ACC112 (cell line): ENCODE results near the gene GUCY1A2.

Experiments
- H2AFZ ChIP-seq: fragments of 200-600 bp; sonication (generic); one replicate; pipeline ENCODE4 v1.6.0; 2017; ENCODE audit warnings: antibody characterized with exemption, low read length; ENCODE audit not compliant: unreplicated experiment
- H3K27ac ChIP-seq: fragments of 200-600 bp; sonication (generic); 2 replicates; pipeline ENCODE4 v1.5.1; 2014; ENCODE audit warnings: low read depth, mild to moderate bottlenecking, antibody characterized with exemption, low read length, moderate library complexity
- H3K27me3 ChIP-seq: fragments of 200-600 bp; sonication (generic); 2 replicates; pipeline ENCODE4 v1.6.1; 2014; ENCODE audit warnings: mild to moderate bottlenecking, antibody characterized with exemption, low read length, moderate library complexity, mixed read lengths; ENCODE audit not compliant: insufficient read depth
- H3K36me3 ChIP-seq: fragments of 200-600 bp; sonication (generic); 2 replicates; pipeline ENCODE4 v1.6.1; 2016; ENCODE audit warnings: mild to moderate bottlenecking, antibody characterized with exemption, low read length, moderate library complexity, mixed read lengths; ENCODE audit not compliant: insufficient read depth
- H3K4me1 ChIP-seq: fragments of 200-600 bp; sonication (generic); one replicate; pipeline ENCODE4 v1.6.1; 2016; ENCODE audit warnings: low read length, mixed read lengths; ENCODE audit not compliant: insufficient read depth, unreplicated experiment, control insufficient read depth
- H3K4me3 ChIP-seq: fragments of 200-600 bp; sonication (generic); 2 replicates; pipeline ENCODE4 v1.5.1; 2014; ENCODE audit warnings: mild to moderate bottlenecking, low read depth, low read length
- H3K79me2 ChIP-seq: fragments of 200-600 bp; sonication (generic); one replicate; pipeline ENCODE4 v1.6.0; 2016; ENCODE audit warnings: low read length; ENCODE audit not compliant: control insufficient read depth, unreplicated experiment, insufficient read depth

GUCY1A2 gene

DNA sequence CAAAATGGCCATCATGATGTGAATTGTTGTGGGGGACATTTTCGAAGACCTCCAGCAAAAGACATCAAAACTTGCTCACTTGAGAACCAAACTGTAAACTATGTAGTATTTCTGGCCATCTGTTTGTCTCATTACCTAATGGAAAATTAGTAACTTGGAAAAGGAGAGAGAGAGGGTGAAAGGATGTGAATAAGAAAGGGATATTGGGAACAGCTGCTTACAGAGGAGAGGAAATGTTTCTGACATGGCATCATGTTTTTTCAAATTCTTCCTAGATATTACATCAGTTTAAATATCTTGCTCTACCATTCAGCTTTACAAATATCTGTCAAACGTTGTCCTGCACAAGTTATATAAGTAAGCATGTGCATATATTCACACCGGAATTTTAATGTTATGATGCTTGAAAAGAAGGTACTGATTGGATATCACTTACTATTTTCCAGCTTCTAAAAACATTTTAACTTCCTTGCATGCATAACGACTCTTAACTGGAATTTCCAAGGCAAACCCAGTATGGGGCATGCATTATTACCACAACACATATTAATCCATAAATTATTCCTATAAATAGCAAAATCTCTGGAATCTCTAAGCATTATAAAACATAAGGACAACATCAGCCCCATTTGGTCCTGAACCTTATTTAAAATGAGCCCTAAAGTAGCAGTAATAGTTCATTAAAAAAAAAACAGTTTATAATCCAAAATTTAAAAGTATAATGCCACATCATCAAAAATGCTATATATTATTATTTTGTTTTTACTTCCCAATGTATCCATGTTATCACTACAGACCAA lies 20.0 kb downstream of the GUCY1A2 start:
- H2AFZ ChIP-seq = no peak overlapping the region
- no peaks in the 10 kb centered on the region for H3K36me3 ChIP-seq
- H3K4me3 ChIP-seq = no peak overlapping the region
- no peaks in the 10 kb centered on the region for H3K79me2 ChIP-seq
- H3K27ac ChIP-seq = no peak overlapping the region
- H3K4me1 ChIP-seq = no peaks in the 10 kb centered on the region
- peaks cover 9% of the 10 kb centered on the region; the same call in 1 of the 2 replicates for H3K27me3 ChIP-seq

DNA sequence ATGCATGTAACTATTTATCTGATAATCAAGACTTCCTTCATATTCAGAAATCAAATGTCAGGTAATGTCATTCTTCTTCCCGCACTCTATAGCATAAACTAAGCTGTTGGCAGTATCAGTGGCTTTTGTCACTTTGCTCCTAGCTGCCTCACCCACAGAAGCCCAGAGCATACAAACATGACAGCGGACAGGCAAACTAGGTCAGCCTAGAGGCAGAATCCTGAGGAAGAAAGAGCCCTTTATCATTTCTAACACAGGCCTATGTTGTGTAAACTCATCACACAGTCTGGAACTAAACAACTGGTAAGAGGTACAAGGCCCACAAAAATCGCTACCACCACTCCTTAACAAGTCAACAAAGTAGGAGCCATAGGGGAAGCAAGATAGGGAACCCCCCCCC lies 21.0 kb downstream of the GUCY1A2 start:
- Histone ChIP-seq H3K36me3 (no peaks in the 10 kb centered on the region), H3K27ac (no peak overlapping the region), H3K27me3 (no peaks in the 10 kb centered on the region), H3K4me3 (no peak overlapping the region), H3K79me2 (no peaks in the 10 kb centered on the region), H3K4me1 (no peaks in the 10 kb centered on the region), H2AFZ (no peak overlapping the region)

DNA sequence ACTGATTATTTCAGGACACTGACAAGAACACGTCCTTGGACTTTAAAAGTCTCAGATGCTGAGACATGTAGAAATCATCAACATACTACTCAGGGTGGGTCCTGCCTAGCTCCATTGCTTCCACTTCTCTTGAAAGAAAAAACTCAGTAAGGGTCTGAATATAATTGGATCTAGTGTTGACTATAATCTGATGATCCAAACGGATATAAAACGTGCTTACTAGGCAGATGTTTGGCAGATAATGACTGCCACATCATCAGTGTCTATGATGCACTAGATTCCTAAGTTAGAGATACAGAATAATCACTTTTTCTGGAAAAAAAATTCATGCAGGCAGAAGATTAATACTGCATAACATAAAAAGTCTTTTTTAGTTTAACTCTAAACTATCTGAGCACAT lies 21.6 kb downstream of the GUCY1A2 start:
- Histone ChIP-seq H3K4me1 (no peaks in the 10 kb centered on the region), H3K27me3 (no peaks in the 10 kb centered on the region), H3K4me3 (no peak overlapping the region), H3K36me3 (no peaks in the 10 kb centered on the region), H3K79me2 (no peaks in the 10 kb centered on the region), H2AFZ (no peak overlapping the region), H3K27ac (no peak overlapping the region)

DNA sequence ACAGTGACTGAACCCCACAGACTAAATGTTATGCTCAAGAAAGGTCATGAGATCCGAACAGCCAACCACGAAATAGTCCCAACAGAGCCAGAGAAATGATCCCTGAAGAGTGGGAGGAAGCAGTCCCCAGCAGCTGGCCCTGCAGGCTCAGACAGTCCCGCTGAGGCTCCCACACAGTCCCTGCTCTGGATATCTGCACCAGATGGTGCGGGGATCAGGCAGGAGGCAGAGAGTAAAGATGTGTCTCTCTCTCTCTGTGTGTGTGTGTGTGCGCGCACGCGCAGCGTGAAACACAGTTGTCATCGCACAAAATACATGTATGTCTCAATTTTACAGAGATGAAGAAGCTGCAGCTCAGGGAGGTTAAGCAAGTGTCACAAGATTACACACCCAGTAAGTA lies 27.9 kb downstream of the GUCY1A2 start:
- Histone ChIP-seq H3K79me2 (no peaks in the 10 kb centered on the region), H3K27ac (no peak overlapping the region), H3K27me3 (no peaks in the 10 kb centered on the region), H3K36me3 (no peaks in the 10 kb centered on the region), H3K4me1 (no peaks in the 10 kb centered on the region), H3K4me3 (no peak overlapping the region), H2AFZ (no peak overlapping the region)

DNA sequence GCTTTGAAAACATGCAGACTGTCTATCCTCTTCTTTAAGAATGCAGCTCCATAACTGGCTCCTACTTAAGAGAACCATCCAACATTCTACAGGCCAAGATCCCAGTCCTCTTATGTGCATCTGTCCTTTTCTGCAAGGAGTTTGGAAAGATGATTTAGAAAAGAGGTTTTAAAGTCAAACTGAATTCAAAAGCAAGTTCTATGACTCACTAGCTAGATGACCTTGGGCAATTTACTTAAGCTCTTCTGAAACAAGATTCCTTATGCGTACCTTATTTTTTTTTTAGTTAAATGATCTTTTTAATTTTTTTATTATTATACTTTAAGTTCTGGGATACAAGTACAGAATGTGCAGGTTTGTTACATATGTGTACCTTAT lies 29.2 kb downstream of the GUCY1A2 start:
- H3K27ac ChIP-seq = no peak overlapping the region

DNA sequence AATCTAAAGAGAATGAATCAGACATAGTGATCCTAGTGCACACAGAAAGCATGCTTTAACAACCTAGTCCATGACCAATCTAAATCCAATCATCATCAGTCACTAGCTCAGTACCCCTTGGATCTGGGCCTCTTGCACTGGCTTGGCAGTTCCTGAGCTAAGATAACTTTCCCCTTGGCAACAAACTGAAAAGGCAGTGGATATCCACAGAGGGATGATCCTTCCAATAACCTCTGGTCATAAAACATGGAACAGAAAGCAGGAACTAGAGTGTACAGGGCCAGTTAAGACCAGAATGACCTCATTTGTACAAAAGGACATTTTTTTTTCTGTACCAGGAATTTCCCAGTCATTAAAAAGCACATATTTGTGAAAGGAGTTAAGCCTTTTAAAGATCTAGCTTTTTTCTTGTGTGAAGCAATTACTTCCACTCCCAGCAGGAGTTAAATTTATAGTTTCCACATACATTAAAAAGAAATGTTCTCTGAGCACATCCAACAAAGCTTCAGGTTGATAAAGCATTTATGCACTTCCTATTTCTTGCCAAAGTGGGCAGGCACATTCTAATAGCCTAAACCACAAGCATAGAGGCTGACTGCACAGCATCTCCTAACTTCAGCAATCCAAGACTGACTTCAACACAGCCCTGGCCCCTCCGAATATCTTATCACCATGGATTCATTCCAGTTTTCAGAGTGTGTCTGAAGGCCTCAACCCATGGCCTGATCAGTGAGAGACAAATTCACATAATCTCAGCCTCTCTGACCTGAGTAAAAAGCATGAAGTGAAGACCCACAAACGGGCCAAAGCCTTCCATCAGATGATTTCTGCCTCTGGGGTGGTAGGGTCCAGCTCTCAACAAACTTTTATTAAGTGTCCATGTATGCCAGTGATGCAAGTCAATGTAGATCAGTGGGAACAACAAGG lies 29.9 kb downstream of the GUCY1A2 start:
- H3K79me2 ChIP-seq = no peaks in the 10 kb centered on the region
- no peak overlapping the region for H3K27ac ChIP-seq
- no peak overlapping the region for H2AFZ ChIP-seq
- H3K36me3 ChIP-seq = no peaks in the 10 kb centered on the region
- H3K4me3 ChIP-seq = no peak overlapping the region
- H3K4me1 ChIP-seq = no peaks in the 10 kb centered on the region
- H3K27me3 ChIP-seq = no peaks in the 10 kb centered on the region

More for the DNA sequence above, 29.2 kb downstream of the GUCY1A2 start:
- no peak overlapping the region for H3K4me3 ChIP-seq
- no peaks in the 10 kb centered on the region for H3K36me3 ChIP-seq
- H3K27me3 ChIP-seq = no peaks in the 10 kb centered on the region
- H3K4me1 ChIP-seq = no peaks in the 10 kb centered on the region
- no peaks in the 10 kb centered on the region for H3K79me2 ChIP-seq
- no peak overlapping the region for H2AFZ ChIP-seq

DNA sequence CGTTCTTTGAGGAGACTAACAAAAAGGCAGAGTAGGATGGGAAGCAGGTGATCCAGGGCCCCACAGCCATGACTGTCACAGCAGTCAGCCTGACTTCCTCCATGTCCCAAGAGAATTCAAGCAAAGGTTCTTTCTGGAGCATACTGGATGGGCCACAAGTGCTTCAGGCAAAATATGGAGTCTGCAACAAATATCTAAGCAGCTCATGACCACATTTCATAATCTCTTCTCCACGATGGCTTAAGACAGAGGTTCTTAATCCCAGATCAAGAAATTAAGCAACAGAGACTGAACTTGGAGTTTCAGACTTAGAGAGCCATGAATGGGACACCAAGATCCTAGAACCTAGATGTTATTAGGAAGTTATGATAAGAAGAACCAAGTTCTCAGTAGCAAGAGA lies 31.6 kb downstream of the GUCY1A2 start:
- Histone ChIP-seq H3K79me2 (no peaks in the 10 kb centered on the region), H3K27me3 (no peaks in the 10 kb centered on the region), H3K4me3 (no peak overlapping the region), H3K36me3 (no peaks in the 10 kb centered on the region), H2AFZ (no peak overlapping the region), H3K4me1 (no peaks in the 10 kb centered on the region), H3K27ac (no peak overlapping the region)

DNA sequence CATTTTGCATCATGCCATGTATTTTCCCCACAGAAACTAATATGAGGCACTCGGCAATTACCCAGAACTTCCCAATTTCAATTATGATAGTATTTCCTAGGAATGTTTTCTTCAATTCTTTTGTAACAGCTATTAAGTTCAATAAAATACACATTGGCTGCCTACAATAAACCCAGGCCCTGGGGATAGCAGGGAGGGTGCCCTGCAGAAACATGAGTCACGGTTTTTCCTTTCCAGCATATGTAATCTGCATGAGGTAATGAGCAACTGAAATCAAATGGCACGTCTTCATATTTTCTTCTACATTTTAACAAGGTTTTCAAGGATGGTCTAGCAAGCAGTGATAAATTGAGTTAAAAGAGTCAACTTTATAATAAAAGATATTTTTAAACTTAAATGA lies 32.0 kb downstream of the GUCY1A2 start:
- H3K79me2 ChIP-seq = no peaks in the 10 kb centered on the region
- H3K27ac ChIP-seq = no peak overlapping the region
- H3K27me3 ChIP-seq = no peaks in the 10 kb centered on the region
- H3K36me3 ChIP-seq = no peaks in the 10 kb centered on the region
- H3K4me1 ChIP-seq = no peaks in the 10 kb centered on the region
- no peak overlapping the region for H3K4me3 ChIP-seq
- H2AFZ ChIP-seq = no peak overlapping the region

DNA sequence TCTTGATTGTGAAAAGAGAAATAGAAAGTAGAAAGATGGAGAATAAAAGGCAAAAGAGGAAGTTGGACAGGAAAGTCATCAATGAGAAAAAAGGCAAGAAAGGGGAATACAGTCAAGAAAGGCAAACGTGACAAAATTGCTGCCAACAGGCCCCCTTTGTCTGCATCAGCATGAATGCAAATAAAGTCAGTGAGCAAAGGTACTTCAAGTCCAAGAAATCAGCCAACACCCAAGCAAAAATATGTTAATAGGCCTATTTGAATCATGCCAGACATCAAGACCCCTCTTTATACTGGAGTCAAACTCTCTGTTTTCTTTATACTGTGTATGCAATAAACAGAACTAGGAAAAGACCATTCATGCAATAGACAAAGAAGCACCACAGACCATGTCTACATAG lies 34.3 kb downstream of the GUCY1A2 start:
- Histone ChIP-seq H2AFZ (no peak overlapping the region), H3K4me3 (no peak overlapping the region), H3K79me2 (no peaks in the 10 kb centered on the region), H3K4me1 (no peaks in the 10 kb centered on the region), H3K27me3 (no peaks in the 10 kb centered on the region), H3K36me3 (no peaks in the 10 kb centered on the region), H3K27ac (no peak overlapping the region)

DNA sequence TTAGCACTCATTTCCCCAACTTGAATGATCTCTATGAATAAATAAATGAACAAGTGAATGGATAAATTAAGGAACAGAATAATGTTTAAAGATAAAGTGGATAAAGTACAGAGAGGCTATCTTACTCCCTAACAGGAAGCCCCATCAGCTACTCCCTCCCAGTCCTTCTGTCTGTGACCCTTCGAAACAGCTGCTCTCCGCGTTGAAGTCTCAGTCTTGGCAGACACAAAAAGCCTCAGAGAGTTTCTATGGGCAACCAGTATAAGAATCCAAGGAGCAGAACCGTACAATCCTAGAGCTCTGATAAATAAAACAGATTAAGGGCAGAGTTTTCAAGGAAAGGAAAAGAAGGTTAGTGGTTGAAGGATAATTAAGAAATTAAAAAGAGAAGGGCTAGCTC lies 35.0 kb downstream of the GUCY1A2 start:
- no peaks in the 10 kb centered on the region for H3K4me1 ChIP-seq
- H3K36me3 ChIP-seq = no peaks in the 10 kb centered on the region
- no peak overlapping the region for H3K4me3 ChIP-seq
- no peak overlapping the region for H2AFZ ChIP-seq
- no peaks in the 10 kb centered on the region for H3K79me2 ChIP-seq
- no peaks in the 10 kb centered on the region for H3K27me3 ChIP-seq
- no peak overlapping the region for H3K27ac ChIP-seq

DNA sequence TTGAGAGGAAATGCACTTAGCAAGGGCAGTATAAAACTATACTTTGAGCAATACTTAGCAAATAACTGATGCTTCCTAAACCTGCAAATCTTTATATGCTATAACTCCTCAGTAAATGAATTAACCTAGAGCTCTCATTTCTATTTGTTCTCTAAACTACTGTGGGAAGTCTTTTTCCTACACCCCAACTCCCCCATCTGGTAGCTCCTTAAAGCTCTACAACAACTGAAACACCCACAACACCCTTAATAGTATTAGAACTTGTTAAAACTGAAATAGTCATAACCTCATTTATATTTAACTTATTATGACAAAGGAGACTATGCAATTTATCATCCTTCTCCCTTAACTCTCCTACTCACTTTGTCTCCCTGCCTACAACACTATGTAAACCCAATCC lies 43.4 kb downstream of the GUCY1A2 start:
- Histone ChIP-seq H3K79me2 (no peaks in the 10 kb centered on the region), H2AFZ (no peak overlapping the region), H3K4me3 (no peak overlapping the region), H3K36me3 (no peaks in the 10 kb centered on the region), H3K27me3 (peaks cover 27% of the 10 kb centered on the region), H3K4me1 (no peaks in the 10 kb centered on the region), H3K27ac (no peak overlapping the region)
